Astrocyte of the cerebellum (primary cell): ENCODE results near the gene SMIM23.

Source experiments
- DNase-seq: peaks from one replicate; pipeline ENCODE4 v3.0.0-alpha.2; 2011; ENCODE audit warnings: low read depth
- H3K4me3 ChIP-seq: 2 replicates; pipeline ENCODE4 v1.5.1; 2011; ENCODE audit warnings: mild to moderate bottlenecking, low read depth, low read length, moderate library complexity
- CTCF ChIP-seq: IDR thresholded peaks from 2 replicates; pipeline ENCODE4 v1.5.1; 2012; ENCODE audit warnings: low read length, low read depth, moderate library complexity, mild to moderate bottlenecking; ENCODE audit errors: missing control alignments
- in situ Hi-C: cut with HindIII; loops from 2 replicates; pipeline ENCODE4 v1.10.0; 2017; ENCODE audit warnings: low sequenced_read_pairs

The SMIM23 gene

GRCh38 chr5:171785517-171785916 is at the start of gene SMIM23:
SMIM23 (plus strand) TSS chr5:171785817; CDS start chr5:171785872, 55 bp downstream.
- no peak within 1 kb of the TSS for H3K4me3 ChIP-seq
- TF ChIP-seq CTCF, result no peak
- in situ Hi-C loops, result no loop called here
- no peak for DNase-seq

GRCh38 chr5:171736976-171737891 is 48.4 kb upstream of the SMIM23 start:
- no peak overlapping the region for H3K4me3 ChIP-seq
- DNase-seq, result no peak
- TF ChIP-seq CTCF, result peak; percentile 8
- in situ Hi-C loops, result no loop called here

DNA sequence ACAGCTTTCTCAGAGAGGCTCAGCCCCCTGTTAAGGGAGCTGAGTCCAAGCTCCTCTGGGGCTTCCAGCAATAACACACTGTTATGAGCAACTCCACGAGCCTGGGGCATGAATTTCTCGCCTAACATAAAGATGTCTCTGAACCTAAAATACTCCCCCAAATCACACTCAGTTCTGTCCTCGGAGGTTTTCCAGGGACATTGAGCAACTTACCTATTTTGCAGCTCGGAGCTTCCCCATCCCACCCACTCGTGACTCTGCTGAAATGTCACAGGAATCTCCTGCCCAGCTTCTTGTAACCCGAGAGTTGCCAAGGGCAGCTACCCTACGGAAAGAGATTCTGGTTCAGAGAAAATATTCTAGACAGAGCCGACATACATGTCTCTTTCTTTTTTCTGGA is 47.1 kb upstream of the SMIM23 start:
- no peak for TF ChIP-seq CTCF
- H3K4me3 ChIP-seq, result no peak overlapping the region
- in situ Hi-C loops, result no loop called here
- no peak for DNase-seq

DNA sequence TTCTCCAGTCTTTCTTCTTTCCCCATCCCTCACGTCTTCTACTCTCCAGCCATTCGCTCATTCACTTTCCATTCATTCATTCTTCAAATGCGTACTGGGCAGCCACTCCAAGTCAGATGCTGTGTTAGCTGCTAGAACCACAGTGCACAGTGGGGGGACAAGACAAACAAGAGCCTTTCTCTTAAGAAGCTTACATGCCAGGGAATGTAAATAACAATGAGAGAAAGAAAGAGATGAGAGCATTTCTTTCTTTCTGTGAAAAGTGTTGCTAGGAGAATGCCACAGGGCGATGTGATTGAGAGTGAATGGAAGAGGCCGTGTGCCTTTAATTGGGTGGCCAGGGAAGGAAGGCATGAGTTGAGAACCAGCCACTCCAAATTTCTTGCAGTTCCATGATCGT is 46.3 kb upstream of the SMIM23 start:
- DNase-seq, result no peak
- H3K4me3 ChIP-seq, result no peak overlapping the region
- TF ChIP-seq CTCF, result no peak
- in situ Hi-C loops, result no loop called here

GRCh38 chr5:171743436-171744076 is 42.1 kb upstream of the SMIM23 start:
- no peak for TF ChIP-seq CTCF
- no peak overlapping the region for H3K4me3 ChIP-seq
- in situ Hi-C loops, result no loop called here
- DNase-seq, result no peak

DNA sequence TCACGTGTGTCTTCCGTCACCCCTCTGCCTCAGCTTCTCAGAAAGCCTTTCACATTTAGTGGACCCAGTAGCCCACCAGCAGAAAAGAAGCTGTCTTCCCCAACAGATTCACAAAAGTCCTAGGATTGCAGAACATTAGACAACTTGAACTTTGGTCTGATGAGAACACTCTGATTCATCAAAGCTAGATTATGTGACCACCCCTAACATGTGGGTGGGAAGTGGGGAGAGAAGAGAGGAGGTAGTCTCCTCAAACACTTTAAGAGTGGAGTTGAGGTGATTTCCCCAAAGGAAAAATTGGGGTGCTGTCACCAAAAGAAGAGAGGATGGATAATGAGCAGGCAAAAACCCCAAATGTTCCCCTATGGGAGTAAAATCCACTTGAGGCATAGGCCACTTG is 41.4 kb upstream of the SMIM23 start:
- in situ Hi-C loops, result no loop called here
- no peak for DNase-seq
- TF ChIP-seq CTCF, result no peak
- H3K4me3 ChIP-seq, result no peak overlapping the region
